ENCODE data around the gene LYSMD2. TPM values are rescaled to one million over a fixed set of nuclear protein-coding genes. Genes with fewer than 3 reads are reported as not detected.

LYSMD2 gene
- total RNA-seq, 2 experiments from 2014 or later = 17.4 TPM

DNA sequence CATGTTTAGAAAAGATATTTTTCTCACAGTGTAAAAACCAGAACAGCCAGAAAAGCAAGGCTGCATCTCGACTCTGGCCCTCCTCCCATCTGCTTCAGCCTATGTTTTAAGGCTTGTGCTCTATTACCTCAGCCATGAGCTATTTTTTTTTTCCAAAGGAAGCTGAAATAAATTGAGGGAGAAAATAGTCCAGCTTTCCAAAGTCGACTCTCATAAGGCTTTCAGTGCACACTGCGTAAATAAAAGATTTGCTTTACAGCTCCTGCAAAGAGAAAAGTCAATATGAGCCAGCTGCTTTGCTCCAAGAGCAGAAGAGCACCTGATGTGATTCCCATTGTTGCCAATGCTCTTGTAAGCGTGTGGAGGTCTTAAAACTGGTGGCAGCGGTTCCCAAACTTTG, 29.4 kb downstream of the LYSMD2 start:
- H3K27me3 Mint-ChIP-seq = peaks cover 7% of the 10 kb centered on the region
- Histone ChIP-seq H3K4me1 (ENCODE audit: insufficient read depth, low read length) (no peaks in the 10 kb centered on the region), H3K27me3 (ENCODE audit: control insufficient read depth in 1 of 2, insufficient read depth in 2 of 2, low read length in 2 of 2) (no peaks in the 10 kb centered on the region), H3K9me3 (ENCODE audit: control insufficient read depth in 1 of 2, insufficient read depth in 1 of 2, low read length in 2 of 2) (no peaks in the 10 kb centered on the region), H3K36me3 (ENCODE audit: insufficient read depth, low read length) (no peaks in the 10 kb centered on the region), H3K4me3 (ENCODE audit: low read length) (no peak overlapping the region), H3K27ac (ENCODE audit: low read depth in 1 of 2, low read length in 2 of 2) (no peak overlapping the region)
- POLR2A ChIA-PET = no interaction called here
- no peaks in the 10 kb centered on the region for H3K36me3 Mint-ChIP-seq (ENCODE audit: low read depth)
- no peak overlapping the region for H3K27ac Mint-ChIP-seq
- CTCF ChIA-PET = interaction anchor here (1.0 kb wide), 1 partner anchor 12 kb away, joined by 3 read pairs; no protein-coding TSS in a partner anchor
- TF ChIP-seq, protein P1, sequence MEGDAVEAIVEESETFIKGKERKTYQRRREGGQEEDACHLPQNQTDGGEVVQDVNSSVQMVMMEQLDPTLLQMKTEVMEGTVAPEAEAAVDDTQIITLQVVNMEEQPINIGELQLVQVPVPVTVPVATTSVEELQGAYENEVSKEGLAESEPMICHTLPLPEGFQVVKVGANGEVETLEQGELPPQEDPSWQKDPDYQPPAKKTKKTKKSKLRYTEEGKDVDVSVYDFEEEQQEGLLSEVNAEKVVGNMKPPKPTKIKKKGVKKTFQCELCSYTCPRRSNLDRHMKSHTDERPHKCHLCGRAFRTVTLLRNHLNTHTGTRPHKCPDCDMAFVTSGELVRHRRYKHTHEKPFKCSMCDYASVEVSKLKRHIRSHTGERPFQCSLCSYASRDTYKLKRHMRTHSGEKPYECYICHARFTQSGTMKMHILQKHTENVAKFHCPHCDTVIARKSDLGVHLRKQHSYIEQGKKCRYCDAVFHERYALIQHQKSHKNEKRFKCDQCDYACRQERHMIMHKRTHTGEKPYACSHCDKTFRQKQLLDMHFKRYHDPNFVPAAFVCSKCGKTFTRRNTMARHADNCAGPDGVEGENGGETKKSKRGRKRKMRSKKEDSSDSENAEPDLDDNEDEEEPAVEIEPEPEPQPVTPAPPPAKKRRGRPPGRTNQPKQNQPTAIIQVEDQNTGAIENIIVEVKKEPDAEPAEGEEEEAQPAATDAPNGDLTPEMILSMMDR (IDR thresholded peaks at IDR 0.05) = no peak
- no peaks in the 10 kb centered on the region for H3K4me1 Mint-ChIP-seq (ENCODE audit: low read depth)
- no peaks in the 10 kb centered on the region for H3K9me3 Mint-ChIP-seq
- DNase-seq (no peak), ATAC-seq (ENCODE audit: poor library complexity) (no peak)
- no peak overlapping the region for H3K4me3 Mint-ChIP-seq
- intact Hi-C loops (cut with DNase I, micrococcal nuclease) = no loop called here

DNA sequence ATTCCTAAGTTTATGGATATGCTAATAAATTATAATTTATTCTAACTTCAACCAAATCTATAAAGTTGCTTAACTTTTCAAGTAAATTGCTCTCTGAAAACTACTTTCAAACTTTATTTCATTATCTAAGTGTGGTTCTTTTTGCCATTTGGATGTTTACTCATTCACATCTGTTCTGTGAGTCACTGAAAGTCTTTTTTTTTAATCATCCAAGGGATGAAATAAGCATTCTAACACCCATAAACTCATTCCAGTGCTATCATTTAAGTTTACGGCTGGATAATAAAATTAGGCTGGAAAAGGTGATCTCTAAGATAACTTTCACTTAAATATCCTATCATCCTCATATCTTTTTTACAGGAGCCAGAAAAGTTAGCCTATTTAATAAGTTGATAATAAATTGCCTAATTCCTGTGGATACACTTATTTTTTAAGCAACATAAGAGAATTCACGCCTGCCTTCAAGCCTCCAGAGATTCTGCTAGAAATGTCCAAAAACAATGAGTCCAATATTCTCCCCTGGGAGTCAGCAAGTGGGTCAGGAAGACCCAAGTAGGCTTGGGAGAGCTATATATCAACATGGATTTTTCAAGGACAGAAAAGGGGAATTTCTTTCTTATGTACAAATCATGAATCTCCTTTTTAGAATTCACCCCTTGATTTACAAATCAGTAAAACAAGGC, 30.4 kb downstream of the LYSMD2 start:
- Histone ChIP-seq H3K36me3 (ENCODE audit: insufficient read depth, low read length) (no peaks in the 10 kb centered on the region), H3K27ac (ENCODE audit: low read depth in 1 of 2, low read length in 2 of 2) (no peak overlapping the region), H3K27me3 (ENCODE audit: control insufficient read depth in 1 of 2, insufficient read depth in 2 of 2, low read length in 2 of 2) (no peaks in the 10 kb centered on the region), H3K4me3 (ENCODE audit: low read length) (no peak overlapping the region), H3K9me3 (ENCODE audit: control insufficient read depth in 1 of 2, insufficient read depth in 1 of 2, low read length in 2 of 2) (no peaks in the 10 kb centered on the region), H3K4me1 (ENCODE audit: insufficient read depth, low read length) (no peaks in the 10 kb centered on the region)
- ChIA-PET POLR2A (interaction anchor here (1.0 kb wide), 1 partner anchor 29 kb away, joined by 4 read pairs; no protein-coding TSS in a partner anchor), CTCF (interaction anchor here (1.0 kb wide), 1 partner anchor 11 kb away, joined by 3 read pairs; no protein-coding TSS in a partner anchor)
- ATAC-seq (ENCODE audit: poor library complexity) (no peak), DNase-seq (no peak)
- intact Hi-C loops (cut with DNase I, micrococcal nuclease) = no loop called here
- H3K9me3 Mint-ChIP-seq = no peaks in the 10 kb centered on the region
- TF ChIP-seq, protein P1 (IDR thresholded peaks at IDR 0.05) = no peak
- no peaks in the 10 kb centered on the region for H3K36me3 Mint-ChIP-seq (ENCODE audit: low read depth)
- no peak overlapping the region for H3K27ac Mint-ChIP-seq
- H3K4me3 Mint-ChIP-seq = no peak overlapping the region
- peaks cover 7% of the 10 kb centered on the region for H3K27me3 Mint-ChIP-seq
- no peaks in the 10 kb centered on the region for H3K4me1 Mint-ChIP-seq (ENCODE audit: low read depth)

DNA sequence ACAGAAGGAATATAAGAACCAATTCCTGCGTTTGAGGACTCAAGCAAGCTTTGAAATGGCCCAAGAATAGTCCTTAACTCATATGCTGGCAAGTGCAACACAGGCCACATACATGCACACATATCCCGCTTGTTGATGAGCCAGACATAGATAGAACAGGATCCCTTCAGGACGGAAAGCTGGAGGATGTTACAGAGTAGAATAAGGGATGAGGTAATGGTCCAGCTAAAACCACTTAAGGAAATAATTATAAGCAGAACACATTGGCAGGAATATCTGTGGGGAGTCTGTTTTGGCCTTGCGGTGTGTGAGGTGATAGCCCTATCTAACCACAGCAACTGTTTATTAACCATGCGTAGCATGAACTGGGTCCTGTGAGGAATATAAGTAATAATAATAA, 31.2 kb downstream of the LYSMD2 start:
- DNase-seq (no peak), ATAC-seq (ENCODE audit: poor library complexity) (no peak)
- POLR2A ChIA-PET = interaction anchor here (1.0 kb wide), 1 partner anchor 30 kb away, joined by 4 read pairs; no protein-coding TSS in a partner anchor
- peaks cover 7% of the 10 kb centered on the region for H3K27me3 Mint-ChIP-seq
- no peaks in the 10 kb centered on the region for H3K9me3 Mint-ChIP-seq
- Histone ChIP-seq H3K9me3 (ENCODE audit: control insufficient read depth in 1 of 2, insufficient read depth in 1 of 2, low read length in 2 of 2) (no peaks in the 10 kb centered on the region), H3K4me3 (ENCODE audit: low read length) (no peak overlapping the region), H3K36me3 (ENCODE audit: insufficient read depth, low read length) (no peaks in the 10 kb centered on the region), H3K27me3 (ENCODE audit: control insufficient read depth in 1 of 2, insufficient read depth in 2 of 2, low read length in 2 of 2) (no peaks in the 10 kb centered on the region), H3K27ac (ENCODE audit: low read depth in 1 of 2, low read length in 2 of 2) (no peak overlapping the region), H3K4me1 (ENCODE audit: insufficient read depth, low read length) (no peaks in the 10 kb centered on the region)
- no peaks in the 10 kb centered on the region for H3K4me1 Mint-ChIP-seq (ENCODE audit: low read depth)
- no peak overlapping the region for H3K4me3 Mint-ChIP-seq
- H3K36me3 Mint-ChIP-seq (ENCODE audit: low read depth) = no peaks in the 10 kb centered on the region
- TF ChIP-seq, protein P1 (IDR thresholded peaks at IDR 0.05) = no peak
- CTCF ChIA-PET = no interaction called here
- intact Hi-C loops (cut with DNase I, micrococcal nuclease) = no loop called here
- H3K27ac Mint-ChIP-seq = no peak overlapping the region

Data from CD4-positive, alpha-beta T cell (primary cell).